Subcutaneous abdominal adipose tissue (tissue), 5 donors: ENCODE results near the gene TPM1.

Source experiments
- H3K27ac ChIP-seq: one replicate; pipeline ENCODE4 v1.7.0; 2013; ENCODE audit warnings: low read depth, mild to moderate bottlenecking, inconsistent platforms, low read length, moderate library complexity
- H3K27me3 ChIP-seq, 5 donors: one replicate each; pipeline ENCODE4 v1.7.0; 2013; ENCODE audit warnings: low read length in 5 of 5, inconsistent platforms in 1 of 5; ENCODE audit not compliant: control insufficient read depth in 5 of 5, insufficient read depth in 4 of 5
- H3K36me3 ChIP-seq, 5 donors: one replicate each; pipeline ENCODE4 v1.7.0; 2013; ENCODE audit warnings: low read length in 5 of 5; ENCODE audit not compliant: control insufficient read depth in 5 of 5, insufficient read depth in 5 of 5
- H3K4me1 ChIP-seq, 5 donors: one replicate each; pipeline ENCODE4 v1.7.0; 2013; ENCODE audit warnings: low read length in 5 of 5, mild to moderate bottlenecking in 3 of 5, moderate library complexity in 1 of 5; ENCODE audit not compliant: control insufficient read depth in 5 of 5, insufficient read depth in 5 of 5
- H3K4me3 ChIP-seq, 5 donors: one replicate each; pipeline ENCODE4 v1.7.0; 2013; ENCODE audit warnings: low read length in 5 of 5, low read depth in 1 of 5
- H3K9ac ChIP-seq, 5 donors: one replicate each; pipeline ENCODE4 v1.7.0; 2013; ENCODE audit warnings: low read length in 5 of 5, mild to moderate bottlenecking in 4 of 5, moderate library complexity in 3 of 5
- H3K9me3 ChIP-seq, 5 donors: one replicate each; pipeline ENCODE4 v1.7.0; 2013; ENCODE audit warnings: low read length in 5 of 5; ENCODE audit not compliant: control insufficient read depth in 5 of 5
- donor health status: healthy.
- donor health status: healthy.
- donor health status: healthy.
- donor health status: healthy.
- donor health status: healthy.

Gene TPM1

DNA sequence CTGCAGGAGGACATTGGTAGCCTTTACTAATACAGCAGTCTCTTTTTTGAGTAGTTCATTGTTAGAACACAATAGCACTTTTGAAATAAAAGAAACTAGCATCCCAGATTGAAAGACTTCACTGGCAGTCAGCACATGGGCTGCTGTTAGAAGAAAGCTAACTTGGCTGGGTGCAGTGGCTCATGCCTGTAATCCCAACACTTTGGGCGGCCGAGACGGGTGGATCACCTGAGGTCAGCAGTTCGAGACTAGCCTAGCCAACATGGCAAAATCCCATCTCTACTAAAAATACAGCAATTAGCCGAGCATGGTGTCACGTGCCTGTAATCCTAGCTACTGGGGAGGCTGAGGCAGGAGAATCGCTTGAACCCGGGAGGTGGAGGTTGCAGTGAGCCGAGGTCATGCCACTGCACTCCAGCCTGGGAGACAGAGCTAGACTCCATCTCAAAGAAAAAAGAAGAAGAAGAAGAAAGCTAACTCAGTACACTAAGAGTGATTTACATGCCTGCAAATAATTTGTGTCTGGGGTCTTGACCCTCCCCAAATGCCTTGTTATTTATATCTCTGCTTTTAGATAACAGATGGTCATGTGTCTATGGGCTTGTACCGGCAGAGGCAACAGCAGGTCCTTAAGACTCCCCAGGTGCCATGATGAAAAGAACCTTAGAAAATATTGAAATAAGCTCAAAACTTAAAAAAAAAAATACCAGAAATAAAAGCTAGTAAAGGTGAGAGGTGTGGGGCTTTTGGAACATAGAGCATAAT, 9.7 kb downstream of the TPM1 start:
- Histone ChIP-seq H3K4me3 (no peak overlapping the region), H3K36me3 (peaks cover under 1 to 6% (median 5%) of the 10 kb centered on the region in 5 donors), H3K9ac (no peak overlapping the region), H3K9me3 (no peaks in the 10 kb centered on the region), H3K27ac (peak overlapping the region; percentile 87), H3K27me3 (no peaks in the 10 kb centered on the region), H3K4me1 (peaks cover 5 to 89% (median 77%) of the 10 kb centered on the region in 5 donors)

DNA sequence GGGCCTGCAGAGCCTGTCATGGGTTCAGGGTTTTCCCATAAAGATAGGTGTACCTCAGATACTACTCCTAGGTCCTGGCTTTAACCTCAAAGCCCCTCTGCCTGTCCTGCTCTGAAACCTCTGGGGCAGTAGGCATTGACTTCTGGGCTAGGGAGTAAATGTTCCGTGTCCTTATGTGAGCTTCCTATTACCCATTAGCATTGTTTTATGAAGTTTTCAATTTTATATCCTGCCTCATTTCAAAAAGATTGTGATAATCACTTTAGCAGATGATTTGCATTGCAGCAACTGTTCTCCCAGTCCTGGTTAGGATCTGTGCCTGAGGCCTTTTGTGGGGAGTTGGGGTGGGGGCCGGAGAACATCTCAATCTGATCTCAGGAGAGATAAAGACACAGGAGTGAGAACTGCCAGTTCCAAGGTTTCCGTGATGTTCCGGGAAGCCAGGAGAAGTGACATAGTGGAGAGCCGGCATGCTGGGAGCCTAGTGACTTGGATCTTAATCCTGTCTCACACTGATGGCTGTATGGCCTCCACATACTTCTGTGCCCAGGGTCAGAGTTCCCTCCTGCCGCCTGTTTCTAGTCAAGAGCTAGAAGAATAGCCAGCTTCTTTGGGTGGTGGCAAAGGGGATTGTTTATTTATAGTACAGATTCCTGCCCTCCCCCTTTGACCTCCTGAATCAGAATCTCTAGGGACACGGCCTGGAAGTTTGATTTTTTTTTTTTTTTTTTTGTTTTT, 10.6 kb downstream of the TPM1 start:
- Histone ChIP-seq H3K4me3 (peak overlapping the region in 1 of 5 donors; percentile 1), H3K36me3 (peaks cover 9 to 15% (median 13%) of the 10 kb centered on the region in 5 donors), H3K4me1 (peaks cover 5 to 85% (median 71%) of the 10 kb centered on the region in 5 donors)

DNA sequence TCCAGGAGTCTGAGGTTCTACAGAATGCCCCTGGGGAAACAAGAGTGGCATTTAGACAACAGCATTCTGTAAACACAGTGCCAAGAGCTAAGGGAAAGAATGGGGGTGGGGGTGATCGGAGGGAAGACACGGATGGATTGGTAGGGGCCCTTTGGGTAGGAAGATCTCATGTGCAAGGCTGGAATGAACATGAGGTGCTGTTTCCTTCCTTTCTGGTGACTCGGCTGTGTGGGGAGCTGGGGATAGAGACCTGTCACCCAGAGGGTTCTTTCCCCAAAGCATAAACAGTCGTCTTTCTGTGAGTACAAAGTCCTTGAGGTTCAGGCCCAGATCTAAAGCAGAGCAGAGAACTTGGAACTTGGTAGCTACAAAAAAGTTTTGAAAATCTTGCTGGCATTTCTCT, 11.7 kb downstream of the TPM1 start:
- Histone ChIP-seq H3K9ac (peak overlapping the region in 3 of 5 donors; percentile 48 to 68 (median 51)), H3K4me3 (peak overlapping the region in 2 of 5 donors; percentile 1 to 34), H3K4me1 (peaks cover 5 to 82% (median 63%) of the 10 kb centered on the region in 5 donors), H3K36me3 (peaks cover 15 to 26% (median 23%) of the 10 kb centered on the region in 5 donors), H3K9me3 (no peaks in the 10 kb centered on the region), H3K27me3 (no peaks in the 10 kb centered on the region), H3K27ac (peak overlapping the region; percentile 87)

More for the DNA sequence above, 10.6 kb downstream of the TPM1 start:
- H3K27ac ChIP-seq = peak overlapping the region; percentile 87
- H3K9me3 ChIP-seq = no peaks in the 10 kb centered on the region
- H3K27me3 ChIP-seq = no peaks in the 10 kb centered on the region
- H3K9ac ChIP-seq = peak overlapping the region in 2 of 5 donors; percentile 33 to 63

DNA sequence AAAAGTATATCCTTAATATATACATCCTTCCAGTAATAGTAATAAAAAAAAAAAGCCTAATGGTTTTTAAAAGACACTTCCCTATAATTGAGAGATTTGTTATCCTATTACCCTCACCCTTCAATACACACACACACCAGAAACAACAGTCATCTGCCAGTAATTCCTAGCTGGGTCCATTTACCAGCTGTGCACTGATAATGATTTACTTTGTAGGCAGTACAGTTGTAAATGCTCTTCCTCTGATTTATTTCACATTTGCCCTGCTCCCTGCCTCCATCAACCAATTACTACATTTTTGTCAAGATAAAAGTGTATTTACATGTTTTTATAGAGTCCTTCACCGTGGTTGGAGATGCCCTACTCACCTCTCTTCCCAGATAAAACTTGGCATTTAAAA, 12.4 kb downstream of the TPM1 start:
- H3K9me3 ChIP-seq = no peaks in the 10 kb centered on the region
- peaks cover 18 to 33% (median 30%) of the 10 kb centered on the region in 5 donors for H3K36me3 ChIP-seq
- no peak overlapping the region for H3K4me3 ChIP-seq
- peaks cover 3 to 83% (median 56%) of the 10 kb centered on the region in 5 donors for H3K4me1 ChIP-seq
- H3K27ac ChIP-seq = peak overlapping the region; percentile 87
- no peaks in the 10 kb centered on the region for H3K27me3 ChIP-seq
- no peak overlapping the region for H3K9ac ChIP-seq

DNA sequence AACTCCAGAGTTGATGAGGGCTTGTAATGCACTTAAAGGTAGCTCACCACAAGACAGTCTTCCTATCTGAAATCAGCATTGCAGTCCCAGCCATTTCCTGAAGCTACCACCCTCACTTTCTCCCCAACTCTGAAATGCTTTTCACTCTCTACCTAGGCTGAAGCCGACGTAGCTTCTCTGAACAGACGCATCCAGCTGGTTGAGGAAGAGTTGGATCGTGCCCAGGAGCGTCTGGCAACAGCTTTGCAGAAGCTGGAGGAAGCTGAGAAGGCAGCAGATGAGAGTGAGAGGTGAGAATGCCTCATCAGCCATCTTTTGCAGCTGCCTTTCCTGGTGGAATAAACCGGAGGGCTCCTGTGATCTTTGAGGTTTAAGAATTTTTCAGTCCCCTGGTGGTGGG, 14.3 kb downstream of the TPM1 start:
- H3K4me3 ChIP-seq = peak overlapping the region in 1 of 5 donors; percentile 13
- no peak overlapping the region for H3K9ac ChIP-seq
- H3K27me3 ChIP-seq = no peaks in the 10 kb centered on the region
- peaks cover 0 to 83% (median 39%) of the 10 kb centered on the region in 5 donors for H3K4me1 ChIP-seq
- no peaks in the 10 kb centered on the region for H3K9me3 ChIP-seq
- H3K27ac ChIP-seq = no peak overlapping the region
- peaks cover 27 to 52% (median 49%) of the 10 kb centered on the region in 5 donors for H3K36me3 ChIP-seq

DNA sequence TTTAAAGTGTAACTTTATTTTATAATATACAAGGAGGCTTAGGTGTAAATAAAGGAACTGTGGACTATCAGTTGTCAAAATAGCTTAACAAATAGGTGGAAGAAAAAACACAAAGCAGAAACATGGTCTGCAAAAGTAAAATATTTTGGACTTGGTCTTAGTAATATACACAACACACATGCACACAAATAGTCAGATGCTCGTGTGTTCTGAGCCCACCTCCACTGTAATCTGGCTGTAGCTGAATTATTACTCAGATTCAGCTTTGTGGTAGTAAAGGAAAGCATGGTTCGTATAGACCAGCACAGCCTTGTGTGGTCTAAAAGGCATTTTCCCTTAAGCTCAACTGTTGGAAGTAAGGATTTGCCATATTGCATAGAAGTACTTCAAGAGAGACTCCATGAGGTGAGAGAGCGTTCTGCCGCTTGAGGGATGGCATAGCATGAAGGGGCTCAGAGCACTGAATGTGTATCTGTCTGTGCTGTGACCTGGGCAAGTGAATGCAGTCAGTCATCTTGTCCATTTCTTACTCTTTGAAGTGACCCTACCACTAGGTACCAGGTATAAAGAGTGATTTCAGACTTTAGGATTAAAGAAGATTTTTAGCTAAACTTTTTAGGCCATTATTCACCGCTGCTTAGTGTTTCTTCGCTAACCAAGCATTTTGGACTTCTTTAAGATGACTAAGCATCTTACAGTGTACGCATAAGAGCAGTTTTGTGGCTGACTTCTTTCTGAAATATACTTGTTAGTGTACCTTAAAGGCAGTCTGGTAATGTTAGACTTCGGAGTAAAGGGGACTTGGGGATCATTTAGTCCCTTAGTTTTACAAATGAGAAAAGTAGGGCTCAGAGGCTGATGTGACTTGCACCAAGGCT, 15.2 kb downstream of the TPM1 start:
- Histone ChIP-seq H3K27ac (no peak overlapping the region), H3K4me3 (no peak overlapping the region), H3K9ac (no peak overlapping the region), H3K27me3 (no peaks in the 10 kb centered on the region), H3K36me3 (peaks cover 36 to 60% (median 58%) of the 10 kb centered on the region in 5 donors), H3K4me1 (peaks cover 0 to 77% (median 32%) of the 10 kb centered on the region in 5 donors), H3K9me3 (no peaks in the 10 kb centered on the region)

DNA sequence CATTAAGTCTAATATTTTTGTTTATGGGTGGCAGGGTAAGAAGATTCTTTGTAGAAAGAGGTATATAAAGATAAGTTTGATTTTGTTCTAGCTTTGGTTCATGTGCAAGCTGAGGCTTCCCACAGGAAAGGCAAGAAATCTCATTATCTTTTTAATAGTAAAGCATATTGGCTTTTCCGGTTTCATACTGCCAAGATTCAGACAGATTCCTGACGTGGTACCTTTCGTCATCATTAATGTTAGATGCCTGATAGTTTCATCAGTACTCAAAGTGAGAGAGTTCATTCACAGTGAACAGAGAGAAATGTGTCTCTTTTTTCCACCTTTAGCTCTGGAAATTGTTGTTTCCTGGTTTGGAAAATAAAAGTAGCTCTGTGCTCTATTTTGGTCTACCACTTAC, 16.5 kb downstream of the TPM1 start:
- H3K9me3 ChIP-seq = no peaks in the 10 kb centered on the region
- no peak overlapping the region for H3K4me3 ChIP-seq
- peak overlapping the region in 1 of 5 donors; percentile 57 for H3K9ac ChIP-seq
- peaks cover 0 to 69% (median 19%) of the 10 kb centered on the region in 5 donors for H3K4me1 ChIP-seq
- H3K36me3 ChIP-seq = peaks cover 47 to 74% (median 69%) of the 10 kb centered on the region in 5 donors
- no peak overlapping the region for H3K27ac ChIP-seq
- no peaks in the 10 kb centered on the region for H3K27me3 ChIP-seq

DNA sequence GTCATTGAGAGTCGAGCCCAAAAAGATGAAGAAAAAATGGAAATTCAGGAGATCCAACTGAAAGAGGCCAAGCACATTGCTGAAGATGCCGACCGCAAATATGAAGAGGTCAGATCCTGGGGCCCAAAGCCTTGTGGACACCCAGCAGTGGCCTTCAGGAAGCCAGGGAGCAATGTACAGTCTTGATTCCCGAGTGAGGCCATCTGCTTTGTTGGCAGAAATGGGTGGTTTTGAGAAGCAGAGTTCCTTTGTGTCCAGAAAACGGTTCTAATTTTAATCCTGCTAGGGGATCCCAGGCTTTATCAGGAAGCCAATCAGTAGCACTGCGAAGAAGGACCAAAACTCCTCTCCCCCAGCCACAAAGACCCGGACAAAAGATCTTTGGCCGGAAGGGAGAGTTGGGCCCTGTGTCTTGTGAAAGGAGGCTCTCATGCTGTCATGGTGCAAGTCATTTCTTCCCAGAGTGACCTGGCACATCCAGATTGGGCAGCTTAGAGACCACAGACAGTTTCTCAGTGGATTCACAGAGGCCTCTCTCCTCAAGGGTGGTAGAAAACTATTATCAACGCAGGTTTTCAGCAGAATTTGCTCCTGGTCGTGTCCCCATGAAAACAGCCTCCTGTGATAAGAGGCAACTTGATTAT, 17.1 kb downstream of the TPM1 start:
- peak overlapping the region in 1 of 5 donors; percentile 57 for H3K9ac ChIP-seq
- no peak overlapping the region for H3K4me3 ChIP-seq
- H3K27me3 ChIP-seq = no peaks in the 10 kb centered on the region
- H3K4me1 ChIP-seq = peaks cover 0 to 63% (median 13%) of the 10 kb centered on the region in 5 donors
- H3K27ac ChIP-seq = no peak overlapping the region
- no peaks in the 10 kb centered on the region for H3K9me3 ChIP-seq
- peaks cover 50 to 78% (median 70%) of the 10 kb centered on the region in 5 donors for H3K36me3 ChIP-seq

DNA sequence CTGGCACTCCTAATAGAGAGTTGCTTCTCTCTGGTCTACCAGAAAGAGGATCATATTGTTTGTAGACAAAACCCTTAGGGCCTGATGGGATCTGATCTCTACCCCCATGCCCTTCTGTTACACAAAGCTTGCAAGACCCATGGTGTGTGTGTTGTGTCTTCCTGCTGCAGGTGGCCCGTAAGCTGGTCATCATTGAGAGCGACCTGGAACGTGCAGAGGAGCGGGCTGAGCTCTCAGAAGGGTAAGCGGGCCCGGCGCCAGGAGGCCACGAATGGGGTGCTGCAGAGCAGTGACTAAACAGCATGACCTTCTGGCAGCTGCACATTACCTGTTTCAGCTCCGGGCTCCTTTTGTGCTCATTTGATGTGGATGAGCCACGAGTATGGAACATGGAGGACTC, 18.2 kb downstream of the TPM1 start:
- Histone ChIP-seq H3K9me3 (no peaks in the 10 kb centered on the region), H3K4me3 (no peak overlapping the region), H3K27ac (no peak overlapping the region), H3K27me3 (no peaks in the 10 kb centered on the region), H3K36me3 (peaks cover 50 to 85% (median 77%) of the 10 kb centered on the region in 5 donors), H3K9ac (no peak overlapping the region), H3K4me1 (peaks cover 0 to 54% (median 7%) of the 10 kb centered on the region in 5 donors)
